Measurements from ENCODE around the gene TADA2A.

- no peak for TF ChIP-seq MAX (IDR thresholded peaks at IDR 0.05)
- TF ChIP-seq CTCF (IDR thresholded peaks at IDR 0.05 in 2 of 3, conservative IDR thresholded peaks at IDR 0.05 in 1 of 3; ENCODE audit: borderline replicate concordance in 1 of 3, insufficient read depth in 1 of 3, low read depth in 2 of 3, low read length in 2 of 3) = no peak
- no peak for TF ChIP-seq POLR2AphosphoS5 (IDR thresholded peaks at IDR 0.05; ENCODE audit: low read depth, low read length)
- TF ChIP-seq ATF3 (IDR thresholded peaks at IDR 0.05) = no peak
- no peak for TF ChIP-seq EZH2 (IDR thresholded peaks at IDR 0.05)
- no peak for TF ChIP-seq REST (IDR thresholded peaks at IDR 0.05; ENCODE audit: low read depth)
Measured at GRCh38 chr17:37450112-37450511, 43.4 kb downstream of the TADA2A start.
